HUES48 (cell line): Measurements from ENCODE around the gene ORC5.
"Not testable (repeated sequence)": the region's sequence is repeated elsewhere in the genome, so short reads cannot be mapped to it uniquely, and the experiment has no call there.

Experiments used
- H3K27ac ChIP-seq: one replicate; pipeline ENCODE4 v1.7.0; 2013; ENCODE audit warnings: low read depth, low read length, inconsistent platforms
- H3K27me3 ChIP-seq: 2 replicates; pipeline ENCODE4 v1.6.1; 2013; ENCODE audit warnings: mild to moderate bottlenecking, low read length; ENCODE audit not compliant: control insufficient read depth, insufficient read depth
- H3K36me3 ChIP-seq: 2 replicates; pipeline ENCODE4 v1.6.1; 2013; ENCODE audit warnings: low read length; ENCODE audit not compliant: control insufficient read depth, insufficient read depth
- H3K4me1 ChIP-seq: 2 replicates; pipeline ENCODE4 v1.6.1; 2013; ENCODE audit warnings: mild to moderate bottlenecking, low read length; ENCODE audit not compliant: control insufficient read depth, insufficient read depth
- H3K4me3 ChIP-seq: 2 replicates; pipeline ENCODE4 v1.5.1; 2013; ENCODE audit warnings: mild to moderate bottlenecking, low read depth, low read length
- H3K9ac ChIP-seq: 2 replicates; pipeline ENCODE4 v1.6.1; 2013; ENCODE audit warnings: mild to moderate bottlenecking, low read depth, low read length, moderate library complexity
- H3K9me3 ChIP-seq: 2 replicates; pipeline ENCODE4 v1.6.1; 2013; ENCODE audit warnings: low read length; ENCODE audit not compliant: control insufficient read depth, insufficient read depth

ORC5 gene

DNA sequence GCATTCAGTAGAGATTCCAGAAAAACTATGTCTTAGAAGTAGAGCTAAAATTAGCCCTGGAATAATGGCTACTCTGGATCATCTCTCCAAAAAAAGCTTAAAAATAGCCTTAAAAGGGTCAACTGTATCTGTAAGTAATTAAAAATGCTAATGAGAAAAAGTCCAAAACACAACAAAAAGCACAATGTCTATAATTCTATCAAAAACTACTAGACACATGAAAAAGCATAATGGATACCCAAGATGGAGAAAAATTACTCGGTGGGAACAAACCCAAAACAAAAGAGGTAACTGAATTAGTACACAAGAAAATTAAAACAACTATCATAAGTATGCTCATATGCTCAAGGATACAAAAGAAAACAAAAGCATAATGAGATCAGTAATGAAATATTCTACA lies 15.4 kb downstream of the ORC5 start:
- H3K9ac ChIP-seq, result no peak overlapping the region
- H3K36me3 ChIP-seq, result peaks cover 57% of the 10 kb centered on the region
- no peak overlapping the region for H3K27ac ChIP-seq
- no peak overlapping the region for H3K4me3 ChIP-seq
- H3K9me3 ChIP-seq, result no peaks in the 10 kb centered on the region
- no peaks in the 10 kb centered on the region for H3K27me3 ChIP-seq
- no peaks in the 10 kb centered on the region for H3K4me1 ChIP-seq

DNA sequence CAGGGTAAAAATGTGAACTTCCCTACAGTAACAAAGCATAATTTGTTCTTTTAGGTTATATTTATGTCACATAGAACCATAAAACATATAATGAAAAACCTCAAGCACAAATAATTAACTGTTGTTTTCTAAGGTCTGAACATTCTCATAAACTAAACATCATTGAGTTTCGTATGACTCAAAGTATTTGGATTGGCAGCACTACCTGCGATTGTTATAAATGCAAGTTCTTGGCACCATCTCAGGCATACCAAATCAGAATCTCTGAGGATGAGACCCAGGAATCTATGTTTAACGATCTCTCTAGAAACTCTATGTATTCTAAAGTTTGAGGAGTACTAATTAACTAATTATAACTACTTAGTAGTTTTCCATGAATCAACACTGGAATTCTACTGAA lies 22.5 kb downstream of the ORC5 start:
- H3K27ac ChIP-seq, result no peak overlapping the region
- H3K4me1 ChIP-seq, result no peaks in the 10 kb centered on the region
- H3K9ac ChIP-seq, result no peak overlapping the region
- no peak overlapping the region for H3K4me3 ChIP-seq
- peaks cover 22% of the 10 kb centered on the region for H3K9me3 ChIP-seq
- H3K27me3 ChIP-seq, result no peaks in the 10 kb centered on the region
- H3K36me3 ChIP-seq, result peaks cover 82% of the 10 kb centered on the region

DNA sequence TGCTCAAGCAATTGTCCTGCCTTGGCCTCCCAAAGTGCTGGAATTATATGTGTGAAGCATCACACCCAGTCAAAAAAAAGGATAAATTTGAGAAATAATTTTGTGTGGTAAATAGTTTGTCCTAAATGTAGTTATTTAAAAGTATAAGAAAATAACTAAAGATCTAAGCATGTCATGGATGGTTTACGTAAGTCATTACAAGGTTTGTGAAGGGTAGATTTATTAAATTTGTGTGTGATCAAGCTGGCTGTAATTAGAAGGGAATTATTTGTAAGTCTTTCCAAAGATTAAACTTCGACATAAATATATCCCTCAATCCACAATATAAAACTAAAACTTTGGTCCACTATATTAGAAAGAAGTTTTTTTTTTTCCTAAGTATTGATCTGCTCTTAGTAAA lies 28.6 kb downstream of the ORC5 start:
- Histone ChIP-seq H3K4me3 (no peak overlapping the region), H3K27me3 (no peaks in the 10 kb centered on the region), H3K36me3 (peaks cover 52% of the 10 kb centered on the region), H3K4me1 (peaks cover 21% of the 10 kb centered on the region), H3K9me3 (peaks cover 46% of the 10 kb centered on the region), H3K9ac (no peak overlapping the region), H3K27ac (no peak overlapping the region)

DNA sequence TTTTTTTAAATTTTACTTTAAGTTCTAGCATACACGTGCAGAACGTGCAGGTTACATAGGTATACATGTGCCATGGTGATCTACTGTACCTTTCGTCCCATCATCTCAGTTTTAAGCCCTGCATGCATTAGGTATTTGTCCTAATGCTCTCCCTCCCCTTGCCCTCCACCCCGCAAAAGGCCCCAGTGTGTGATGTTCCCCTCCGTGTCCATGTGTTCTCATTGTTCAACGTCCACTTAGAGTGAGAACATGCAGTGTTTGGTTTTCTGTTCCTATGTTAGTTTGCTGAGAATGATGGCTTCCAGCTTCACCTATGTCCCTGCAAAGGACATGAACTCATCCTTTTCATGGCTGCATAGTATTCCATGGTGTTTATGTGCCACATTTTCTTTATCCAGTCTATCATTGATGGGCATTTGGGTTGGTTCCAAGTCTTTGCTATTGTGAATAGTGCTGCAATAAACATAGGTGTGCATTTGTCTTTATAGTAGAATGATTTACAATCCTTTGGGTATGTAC lies 30.2 kb downstream of the ORC5 start:
- H3K4me1 ChIP-seq, result peaks cover 21% of the 10 kb centered on the region
- H3K4me3 ChIP-seq, H3K27ac ChIP-seq, H3K27me3 ChIP-seq, H3K9ac ChIP-seq: not testable (repeated sequence)
- peaks cover 46% of the 10 kb centered on the region for H3K9me3 ChIP-seq
- H3K36me3 ChIP-seq, result peaks cover 39% of the 10 kb centered on the region

DNA sequence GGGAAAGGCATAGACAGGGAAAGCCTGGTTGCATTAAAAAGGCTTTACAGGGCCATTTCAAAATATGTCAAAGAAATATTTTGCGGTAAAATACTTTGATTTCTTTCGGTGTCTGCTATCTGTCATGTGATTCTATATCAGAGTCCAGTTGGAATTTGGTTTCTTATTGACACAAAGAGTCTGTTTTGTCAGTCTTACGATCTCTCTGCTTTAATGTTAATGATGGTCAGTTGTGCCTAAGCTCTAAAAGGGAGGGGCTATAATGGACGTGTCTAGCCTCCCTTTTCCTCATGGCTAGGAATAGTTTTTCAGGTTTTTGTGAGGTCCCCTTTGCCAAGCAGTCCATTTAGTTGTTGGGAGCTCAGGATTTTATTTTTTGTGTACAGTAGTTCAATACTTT lies 31.5 kb downstream of the ORC5 start:
- peaks cover 21% of the 10 kb centered on the region for H3K4me1 ChIP-seq
- no peak overlapping the region for H3K4me3 ChIP-seq
- peaks cover 35% of the 10 kb centered on the region for H3K9me3 ChIP-seq
- no peak overlapping the region for H3K9ac ChIP-seq
- H3K27me3 ChIP-seq, result no peaks in the 10 kb centered on the region
- H3K27ac ChIP-seq, result no peak overlapping the region
- peaks cover 28% of the 10 kb centered on the region for H3K36me3 ChIP-seq

DNA sequence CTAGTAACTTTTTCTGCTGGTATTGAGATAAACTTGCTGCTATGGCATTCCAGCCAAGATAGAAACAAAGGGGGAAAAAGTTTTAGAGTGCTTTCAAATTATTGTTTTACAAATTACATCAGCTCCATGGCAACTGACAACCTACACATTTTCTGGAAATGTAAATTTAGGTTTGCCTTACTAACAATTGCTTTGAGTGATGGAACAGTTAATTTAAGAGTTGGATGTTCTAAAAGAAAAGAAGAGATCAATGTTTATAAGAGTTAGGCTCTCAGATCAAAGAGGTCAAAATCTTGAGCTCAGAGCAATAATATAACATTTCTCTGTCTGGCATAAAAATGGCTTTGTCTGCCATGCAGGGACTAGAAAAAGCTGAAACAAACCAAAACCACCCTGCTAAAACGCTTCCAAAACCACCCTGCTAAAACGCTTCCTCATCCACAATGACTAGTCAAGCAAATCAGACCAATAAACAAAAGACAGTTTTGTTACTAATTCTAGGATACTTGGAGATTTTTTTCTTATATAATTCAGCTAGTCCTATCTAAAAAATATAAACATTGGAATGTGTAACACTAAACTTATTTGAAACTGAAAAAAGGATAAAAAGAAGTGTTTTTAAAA lies 32.3 kb downstream of the ORC5 start:
- no peaks in the 10 kb centered on the region for H3K27me3 ChIP-seq
- peaks cover 26% of the 10 kb centered on the region for H3K9me3 ChIP-seq
- H3K36me3 ChIP-seq, result peaks cover 20% of the 10 kb centered on the region
- H3K4me3 ChIP-seq, result no peak overlapping the region
- no peak overlapping the region for H3K9ac ChIP-seq
- H3K4me1 ChIP-seq, result peaks cover 21% of the 10 kb centered on the region
- peak overlapping the region; percentile 78 for H3K27ac ChIP-seq

DNA sequence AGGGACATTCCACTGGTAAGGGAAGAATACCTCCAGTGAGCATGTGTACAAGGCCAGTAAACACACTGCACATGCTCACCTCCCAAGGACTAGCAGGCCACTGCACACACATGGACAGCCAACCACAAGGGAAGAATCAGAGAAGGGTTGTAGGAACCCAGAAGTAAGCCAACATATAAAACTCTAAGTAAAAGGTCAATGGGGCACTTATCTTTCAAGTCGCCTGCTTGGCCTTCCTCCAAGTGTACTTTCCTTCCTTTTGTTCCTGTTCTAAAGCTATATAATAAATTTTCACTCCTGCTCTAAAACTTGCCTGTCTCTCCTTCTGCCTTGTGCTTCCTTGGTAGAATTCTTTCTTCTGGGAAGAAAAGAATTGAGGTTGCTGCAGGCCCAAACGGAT lies 33.0 kb downstream of the ORC5 start:
- Histone ChIP-seq H3K27me3 (no peaks in the 10 kb centered on the region), H3K9ac (no peak overlapping the region), H3K9me3 (peaks cover 21% of the 10 kb centered on the region), H3K36me3 (peaks cover 14% of the 10 kb centered on the region), H3K27ac (peak overlapping the region; percentile 78), H3K4me1 (peaks cover 21% of the 10 kb centered on the region), H3K4me3 (no peak overlapping the region)

DNA sequence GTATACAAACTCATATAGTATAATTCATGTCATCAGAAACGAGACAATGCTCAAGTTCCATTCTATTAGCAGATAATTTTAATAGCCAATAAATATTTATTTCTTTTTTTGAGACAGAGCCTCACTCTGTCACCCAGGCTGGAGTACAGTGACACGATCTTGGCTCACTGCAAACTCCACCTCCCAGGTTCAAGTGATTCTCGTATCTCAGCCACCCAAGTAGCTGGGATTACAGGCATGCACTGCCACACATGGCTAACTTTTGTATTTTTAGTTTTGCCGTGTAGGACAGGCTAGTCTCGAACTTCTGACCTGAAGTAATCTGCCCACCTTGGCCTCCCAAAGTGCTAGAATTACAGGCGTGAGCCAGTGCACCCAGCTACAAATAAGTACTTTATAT lies 45.7 kb downstream of the ORC5 start:
- no peaks in the 10 kb centered on the region for H3K9me3 ChIP-seq
- no peak overlapping the region for H3K4me3 ChIP-seq
- H3K4me1 ChIP-seq, result no peaks in the 10 kb centered on the region
- no peaks in the 10 kb centered on the region for H3K27me3 ChIP-seq
- H3K27ac ChIP-seq, result no peak overlapping the region
- H3K9ac ChIP-seq, result no peak overlapping the region
- peaks cover 32% of the 10 kb centered on the region for H3K36me3 ChIP-seq

DNA sequence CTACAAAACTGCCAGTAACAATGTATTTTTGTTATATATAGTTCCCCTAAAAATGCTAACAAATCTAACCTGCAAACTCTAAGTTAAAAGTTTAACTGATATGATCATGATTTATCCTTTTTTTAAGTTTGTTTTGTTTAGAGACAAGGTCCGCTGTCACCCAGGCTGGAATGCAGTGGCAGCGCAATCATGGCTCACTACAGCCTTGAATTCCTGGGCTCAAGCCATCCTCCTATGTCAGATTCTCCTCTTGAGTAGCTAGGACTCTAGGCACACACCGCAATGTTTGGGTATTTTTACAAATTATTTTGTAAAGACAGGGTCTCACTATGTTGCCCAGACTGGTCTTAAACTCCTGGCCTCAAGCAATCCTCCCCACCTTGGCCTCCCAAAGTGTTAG lies 46.6 kb downstream of the ORC5 start:
- Histone ChIP-seq H3K27ac (no peak overlapping the region), H3K4me1 (no peaks in the 10 kb centered on the region), H3K36me3 (peaks cover 30% of the 10 kb centered on the region), H3K4me3 (no peak overlapping the region), H3K9me3 (no peaks in the 10 kb centered on the region), H3K9ac (no peak overlapping the region), H3K27me3 (no peaks in the 10 kb centered on the region)

DNA sequence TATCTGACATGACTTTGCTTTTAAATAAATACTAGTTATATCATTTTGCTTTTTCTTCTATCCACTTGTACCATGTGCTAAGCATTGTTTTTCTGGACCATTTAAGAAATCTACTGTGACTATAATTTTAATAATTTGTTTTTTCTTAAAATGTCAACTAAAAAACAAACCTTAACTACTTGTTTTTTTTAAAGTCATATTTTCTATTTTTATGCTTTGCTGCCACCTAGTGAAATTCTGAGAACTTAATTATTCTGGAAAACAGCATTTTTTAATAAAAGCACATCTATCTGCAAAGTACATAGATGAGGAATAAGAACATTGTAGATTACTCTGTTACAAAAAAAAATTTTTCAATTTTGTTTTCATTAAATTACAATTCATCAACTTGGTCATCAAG lies 47.4 kb downstream of the ORC5 start:
- H3K9ac ChIP-seq, result no peak overlapping the region
- H3K27me3 ChIP-seq, result no peaks in the 10 kb centered on the region
- H3K4me3 ChIP-seq, result no peak overlapping the region
- peaks cover 30% of the 10 kb centered on the region for H3K36me3 ChIP-seq
- H3K27ac ChIP-seq, result no peak overlapping the region
- no peaks in the 10 kb centered on the region for H3K9me3 ChIP-seq
- no peaks in the 10 kb centered on the region for H3K4me1 ChIP-seq

DNA sequence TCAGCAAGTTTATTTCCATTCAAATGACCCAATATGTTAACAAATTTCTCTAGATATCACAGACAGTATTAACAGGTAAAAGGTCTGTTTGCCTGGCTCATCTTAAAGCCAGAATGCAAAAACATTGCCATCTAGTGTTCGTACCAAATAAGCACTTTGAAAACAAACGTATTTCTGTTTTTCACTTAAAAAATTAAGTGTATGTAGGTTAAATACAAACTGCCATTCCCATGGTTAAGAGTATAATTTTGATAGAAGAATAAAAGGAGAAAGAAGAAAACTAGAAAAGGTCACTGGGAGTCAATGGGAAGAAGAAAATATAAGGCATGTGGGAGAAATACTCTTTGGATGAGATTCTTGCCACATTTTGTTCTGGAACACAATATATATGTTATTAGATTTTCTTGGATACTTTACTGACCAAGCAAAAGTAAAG lies 51.0 kb downstream of the ORC5 start:
- H3K9me3 ChIP-seq, result no peaks in the 10 kb centered on the region
- H3K4me3 ChIP-seq, result no peak overlapping the region
- no peak overlapping the region for H3K9ac ChIP-seq
- no peaks in the 10 kb centered on the region for H3K4me1 ChIP-seq
- H3K27ac ChIP-seq, result no peak overlapping the region
- H3K36me3 ChIP-seq, result peaks cover 9% of the 10 kb centered on the region
- H3K27me3 ChIP-seq, result no peaks in the 10 kb centered on the region
